Measurements from ENCODE around the gene RNF214. TPM values are rescaled to one million over a fixed set of nuclear protein-coding genes. Genes with fewer than 3 reads are reported as not detected.

Gene RNF214
- total and polyA plus RNA-seq, 2 of the 13 experiments (the other 11 are each of a cell fraction or from before 2014, with no cell fraction given): 10.7 to 12.6 TPM

GRCh38 chr11:117316197-117316961 is 83.9 kb downstream of the RNF214 start, which contains the start of gene BACE1 (continued):
- TF ChIP-seq BRF2 (CRISPR knock-in tag; IDR thresholded peaks at IDR 0.05) (no peak), ZNF841 (CRISPR knock-in tag; IDR thresholded peaks at IDR 0.05; ENCODE audit: borderline replicate concordance) (no peak), FOXO1 (CRISPR knock-in tag; IDR thresholded peaks at IDR 0.05) (no peak), CCDC6 (CRISPR knock-in tag; IDR thresholded peaks at IDR 0.05) (0 out of 2 replicates have a peak, but pooled peaks have one; percentile 36), ZNF234 (CRISPR knock-in tag; conservative IDR thresholded peaks at IDR 0.05) (no peak), KDM3A (CRISPR knock-in tag; IDR thresholded peaks at IDR 0.05; ENCODE audit: low read depth) (peak; percentile 78; the same call in 1 of the 2 replicates), ZNF607 (CRISPR knock-in tag; IDR thresholded peaks at IDR 0.05; ENCODE audit: borderline replicate concordance) (no peak; the same call in 1 of the 2 replicates), ZFP37 (CRISPR knock-in tag; IDR thresholded peaks at IDR 0.05; ENCODE audit: borderline replicate concordance) (no peak), MTF2 (CRISPR knock-in tag; IDR thresholded peaks at IDR 0.05; ENCODE audit: borderline replicate concordance) (no peak), ZNF788 (CRISPR knock-in tag; IDR thresholded peaks at IDR 0.05; ENCODE audit: borderline replicate concordance) (peak; percentile 64; the same call in 1 of the 2 replicates), ZKSCAN5 (CRISPR knock-in tag; IDR thresholded peaks at IDR 0.05) (no peak), IKZF5 (CRISPR knock-in tag; IDR thresholded peaks at IDR 0.05) (peak; percentile 47; the same call in 1 of the 2 replicates), ZNF430 (CRISPR knock-in tag; IDR thresholded peaks at IDR 0.05) (peak; percentile 56; the same call in 1 of the 2 replicates), ZBTB21 (CRISPR knock-in tag; IDR thresholded peaks at IDR 0.05) (no peak), RBFOX2 (IDR thresholded peaks at IDR 0.05; ENCODE audit: low read depth, low read length) (0 out of 2 replicates have a peak, but pooled peaks have one; percentile 33), AKAP8 (CRISPR knock-in tag; IDR thresholded peaks at IDR 0.05) (no peak), MEF2D (CRISPR knock-in tag; IDR thresholded peaks at IDR 0.05) (0 out of 2 replicates have a peak, but pooled peaks have one; percentile 56), DDIT3 (CRISPR knock-in tag; IDR thresholded peaks at IDR 0.05) (no peak), ZFX (CRISPR knock-in tag; IDR thresholded peaks at IDR 0.05; ENCODE audit: low read depth) (peak; percentile 69), TGIF2 (CRISPR knock-in tag; IDR thresholded peaks at IDR 0.05) (peak; percentile 92), TBX2 (CRISPR knock-in tag; IDR thresholded peaks at IDR 0.05; ENCODE audit: borderline replicate concordance) (peak; percentile 59; the same call in 1 of the 2 replicates), MZF1 (CRISPR knock-in tag; IDR thresholded peaks at IDR 0.05; ENCODE audit: borderline replicate concordance) (no peak), CEBPB (IDR thresholded peaks at IDR 0.05; ENCODE audit: borderline replicate concordance, low read depth, low read length) (no peak), ZNF572 (CRISPR knock-in tag; IDR thresholded peaks at IDR 0.05) (peak; percentile 49; the same call in 1 of the 2 replicates), ZBTB44 (CRISPR knock-in tag; IDR thresholded peaks at IDR 0.05) (0 out of 2 replicates have a peak, but pooled peaks have one; percentile 29), RORA (CRISPR knock-in tag; IDR thresholded peaks at IDR 0.05) (no peak), ZNF564 (CRISPR knock-in tag; IDR thresholded peaks at IDR 0.05) (0 out of 2 replicates have a peak, but pooled peaks have one; percentile 15), MIXL1 (CRISPR knock-in tag; IDR thresholded peaks at IDR 0.05) (peak; percentile 16; the same call in 1 of the 2 replicates)

All from HepG2 (cell line).